Sigmoid colon (tissue), 4 donors: ENCODE measurements around the gene ABI3BP.

Experiments
- CTCF ChIP-seq, 4 experiments: fragments of 450-650 bp in 3 of 4; fragments of 200-600 bp in 1 of 4; IDR thresholded peaks; one replicate each; pipeline ENCODE4 v1.5.1; 2016 to 2019; ENCODE audit warnings: antibody characterized with exemption in 4 of 4, mild to moderate bottlenecking in 3 of 4, moderate library complexity in 2 of 4
- EP300 ChIP-seq, 4 donors: sonication (generic); formaldehyde crosslinking; IDR thresholded peaks; one replicate each; pipeline ENCODE4 v1.6.1; 2017; ENCODE audit warnings: antibody characterized with exemption in 4 of 4
- POLR2A ChIP-seq, 2 donors: fragments of 450-650 bp; IDR thresholded peaks; one replicate each; pipeline ENCODE4 v1.6.1; 2016; ENCODE audit warnings: antibody characterized with exemption in 2 of 2, mild to moderate bottlenecking in 2 of 2, moderate library complexity in 2 of 2

GRCh38 chr3:100746092-100746491 is 247.1 kb downstream of the ABI3BP start:
- no peak for TF ChIP-seq CTCF (IDR thresholded peaks at IDR 0.05)
- TF ChIP-seq EP300 (IDR thresholded peaks at IDR 0.05): no peak
- no peak for TF ChIP-seq POLR2A (IDR thresholded peaks at IDR 0.05)
